ENCODE data around the gene RASA3.
"Not testable (repeated sequence)": the region's sequence is repeated elsewhere in the genome, so short reads cannot be mapped to it uniquely, and the experiment has no call there.

RASA3 gene

GRCh38 chr13:114081761-114082681, 50.4 kb downstream of the RASA3 start:
- no peak for DNase-seq (ENCODE audit: low read depth in 2 of 2)

- no peak for DNase-seq (ENCODE audit: low read depth in 2 of 2)
Measured at GRCh38 chr13:114080739-114081561, 51.5 kb downstream of the RASA3 start.

GRCh38 chr13:114079601-114080536, 52.6 kb downstream of the RASA3 start:
- no peak for DNase-seq (ENCODE audit: low read depth in 2 of 2)

GRCh38 chr13:114078461-114079451, 53.7 kb downstream of the RASA3 start:
- DNase-seq (ENCODE audit: low read depth in 2 of 2) = no peak

GRCh38 chr13:114077933-114078325, 54.5 kb downstream of the RASA3 start:
- no peak for DNase-seq (ENCODE audit: low read depth in 2 of 2)

- no peak for DNase-seq (ENCODE audit: low read depth in 2 of 2)
Measured at GRCh38 chr13:114077099-114077932, 55.1 kb downstream of the RASA3 start.

GRCh38 chr13:114076329-114077090, 55.9 kb downstream of the RASA3 start:
- DNase-seq (ENCODE audit: low read depth in 2 of 2) = no peak

GRCh38 chr13:114075811-114076210, 56.6 kb downstream of the RASA3 start:
- DNase-seq (ENCODE audit: low read depth in 2 of 2) = not testable (repeated sequence)

- no peak for DNase-seq (ENCODE audit: low read depth in 2 of 2)
Measured at GRCh38 chr13:114074671-114075315, 57.6 kb downstream of the RASA3 start.

- DNase-seq (ENCODE audit: low read depth in 2 of 2) = no peak
Measured at GRCh38 chr13:114073881-114074612, 58.4 kb downstream of the RASA3 start.

- DNase-seq (ENCODE audit: low read depth in 2 of 2) = no peak
Measured at GRCh38 chr13:114072421-114072820, 60.0 kb downstream of the RASA3 start.

GRCh38 chr13:114071991-114072390, 60.4 kb downstream of the RASA3 start:
- DNase-seq (ENCODE audit: low read depth in 2 of 2) = no peak

- DNase-seq (ENCODE audit: low read depth in 2 of 2) = no peak
Measured at GRCh38 chr13:114071410-114071809, 61.0 kb downstream of the RASA3 start.

GRCh38 chr13:114070098-114070799, 62.2 kb downstream of the RASA3 start:
- no peak for DNase-seq (ENCODE audit: low read depth in 2 of 2)

- no peak for DNase-seq (ENCODE audit: low read depth in 2 of 2)
Measured at GRCh38 chr13:114069376-114070097, 62.9 kb downstream of the RASA3 start.

- DNase-seq (ENCODE audit: low read depth in 2 of 2) = no peak
Measured at GRCh38 chr13:114068656-114069318, 63.6 kb downstream of the RASA3 start.
